Right ventricle myocardium inferior (tissue), 1 donor: ENCODE results near the gene SPACA6. TPM values are rescaled to one million over a fixed set of nuclear protein-coding genes. Genes with fewer than 3 reads are reported as not detected.

Experiments
- ATAC-seq: fragments of 200-7000 bp; cut with Tn5 transposase; one replicate; pipeline ENCODE4 v1.9.1; 2020; ENCODE audit warnings: mild to moderate bottlenecking, moderate library complexity
- DNase-seq: peaks from one replicate; pipeline ENCODE4 v3.0.0; 2021; ENCODE audit errors: missing footprints
- intact Hi-C: fragments of 100-400 bp; cut with DNase I; formaldehyde crosslinking; loops from one replicate; pipeline ENCODE4 v1.11.0; 2022
- total RNA-seq: library from RNA; stranded (reverse); fragmentation: NEBNext Ultra II Directional; extraction: Animal tissue kit (Norgen Biotek cat#: 25700); gene quantifications from one replicate; pipeline ENCODE4 v1.2.1, GENCODE V29; 2021
- donor health status: DM: no; HTN: yes; CAD: no; lungs with severe emphysema.

SPACA6 gene
- total RNA-seq, 1 donor from 2014 or later = 14.6 TPM

GRCh38 chr19:51687791-51688670, 5.1 kb upstream of the SPACA6 start:
- intact Hi-C loops = loop anchor here (2.0 kb wide), 4 partner anchors 15 to 503 kb away; partner anchors contain the start of genes ETFB and PPP2R1A
- ATAC-seq (peak; percentile 65), DNase-seq (peak; percentile 80)

GRCh38 chr19:51688671-51689571, 4.2 kb upstream of the SPACA6 start:
- ATAC-seq (peak; percentile 90), DNase-seq (peak; percentile 91)
- intact Hi-C loops = loop anchor here (2.0 kb wide), 4 partner anchors 14 to 502 kb away; partner anchors contain the start of genes ETFB and PPP2R1A

- intact Hi-C loops = loop anchor here (2.0 kb wide), 4 partner anchors 13 to 501 kb away; partner anchors contain the start of genes ETFB and PPP2R1A
- no peak for DNase-seq
- no peak for ATAC-seq
Measured at GRCh38 chr19:51689751-51690453, 3.2 kb upstream of the SPACA6 start.

- intact Hi-C loops = no loop called here
- peak; percentile 32 for ATAC-seq
- DNase-seq = peak; percentile 82
Measured at GRCh38 chr19:51690454-51691073, 2.6 kb upstream of the SPACA6 start.

GRCh38 chr19:51691074-51691583, 2.0 kb upstream of the SPACA6 start:
- DNase-seq (no peak), ATAC-seq (no peak)
- intact Hi-C loops = no loop called here

GRCh38 chr19:51691584-51692428, 1.3 kb upstream of the SPACA6 start:
- intact Hi-C loops = no loop called here
- DNase-seq (no peak), ATAC-seq (no peak)

- DNase-seq (no peak), ATAC-seq (no peak)
- intact Hi-C loops = no loop called here
Measured at GRCh38 chr19:51692468-51692867, 662 bp upstream of the SPACA6 start.

- ATAC-seq (no peak), DNase-seq (no peak)
- intact Hi-C loops = no loop called here
Measured at GRCh38 chr19:51693819-51694218, 689 bp downstream of the SPACA6 start.

GRCh38 chr19:51694318-51695085, 1.4 kb downstream of the SPACA6 start:
- ATAC-seq (no peak), DNase-seq (no peak)
- intact Hi-C loops = no loop called here

- intact Hi-C loops = no loop called here
- ATAC-seq (no peak), DNase-seq (no peak)
Measured at GRCh38 chr19:51695088-51695487, 2.0 kb downstream of the SPACA6 start.

- intact Hi-C loops = no loop called here
- DNase-seq (no peak), ATAC-seq (no peak)
Measured at GRCh38 chr19:51695702-51696315, 2.7 kb downstream of the SPACA6 start.

- no peak for ATAC-seq
- intact Hi-C loops = no loop called here
- no peak for DNase-seq
Measured at GRCh38 chr19:51696606-51697005, 3.5 kb downstream of the SPACA6 start.

- ATAC-seq (no peak), DNase-seq (no peak)
- intact Hi-C loops = no loop called here
Measured at GRCh38 chr19:51697169-51697776, 4.1 kb downstream of the SPACA6 start.

- no peak for DNase-seq
- ATAC-seq = no peak
- intact Hi-C loops = no loop called here
Measured at GRCh38 chr19:51698296-51698695, 5.2 kb downstream of the SPACA6 start.

GRCh38 chr19:51699170-51699569, 6.0 kb downstream of the SPACA6 start:
- no peak for DNase-seq
- no peak for ATAC-seq
- intact Hi-C loops = no loop called here
